ENCODE measurements around the gene NHERF1. TPM values are rescaled to one million over a fixed set of nuclear protein-coding genes. Genes with fewer than 3 reads are reported as not detected.

Gene NHERF1
- total and polyA plus RNA-seq, 2 of the 13 experiments (the other 11 are each of a cell fraction or from before 2014, with no cell fraction given): 169 to 269 TPM

- TF ChIP-seq NFE2L1 (CRISPR knock-in tag; IDR thresholded peaks at IDR 0.05; ENCODE audit: borderline replicate concordance): no peak
- no peak for TF ChIP-seq MED8 (CRISPR knock-in tag; IDR thresholded peaks at IDR 0.05; ENCODE audit: insufficient replicate concordance)
- TF ChIP-seq, protein P1, sequence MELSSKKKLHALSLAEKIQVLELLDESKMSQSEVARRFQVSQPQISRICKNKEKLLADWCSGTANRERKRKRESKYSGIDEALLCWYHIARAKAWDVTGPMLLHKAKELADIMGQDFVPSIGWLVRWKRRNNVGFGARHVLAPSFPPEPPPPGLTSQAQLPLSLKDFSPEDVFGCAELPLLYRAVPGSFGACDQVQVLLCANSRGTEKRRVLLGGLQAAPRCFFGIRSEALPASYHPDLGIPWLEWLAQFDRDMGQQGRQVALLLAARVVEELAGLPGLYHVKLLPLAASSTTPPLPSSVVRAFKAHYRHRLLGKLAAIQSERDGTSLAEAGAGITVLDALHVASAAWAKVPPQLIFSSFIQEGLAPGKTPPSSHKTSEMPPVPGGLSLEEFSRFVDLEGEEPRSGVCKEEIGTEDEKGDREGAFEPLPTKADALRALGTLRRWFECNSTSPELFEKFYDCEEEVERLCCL (CRISPR knock-in tag; IDR thresholded peaks at IDR 0.05; ENCODE audit: borderline replicate concordance): no peak
- no peak for TF ChIP-seq MAFF (IDR thresholded peaks at IDR 0.05; ENCODE audit: low read depth, low read length)
- no peak for TF ChIP-seq EHMT2 (IDR thresholded peaks at IDR 0.05; ENCODE audit: borderline replicate concordance, low read depth, low read length)
- no peak for TF ChIP-seq ZNF207 (IDR thresholded peaks at IDR 0.05; ENCODE audit: borderline replicate concordance)
- peak; percentile 98; the same call in 1 of the 2 replicates for TF ChIP-seq ZNF598 (CRISPR knock-in tag; IDR thresholded peaks at IDR 0.05; ENCODE audit: borderline replicate concordance)
- no peak for TF ChIP-seq TCF7 (IDR thresholded peaks at IDR 0.05; ENCODE audit: low read depth)
- TF ChIP-seq, protein P2, sequence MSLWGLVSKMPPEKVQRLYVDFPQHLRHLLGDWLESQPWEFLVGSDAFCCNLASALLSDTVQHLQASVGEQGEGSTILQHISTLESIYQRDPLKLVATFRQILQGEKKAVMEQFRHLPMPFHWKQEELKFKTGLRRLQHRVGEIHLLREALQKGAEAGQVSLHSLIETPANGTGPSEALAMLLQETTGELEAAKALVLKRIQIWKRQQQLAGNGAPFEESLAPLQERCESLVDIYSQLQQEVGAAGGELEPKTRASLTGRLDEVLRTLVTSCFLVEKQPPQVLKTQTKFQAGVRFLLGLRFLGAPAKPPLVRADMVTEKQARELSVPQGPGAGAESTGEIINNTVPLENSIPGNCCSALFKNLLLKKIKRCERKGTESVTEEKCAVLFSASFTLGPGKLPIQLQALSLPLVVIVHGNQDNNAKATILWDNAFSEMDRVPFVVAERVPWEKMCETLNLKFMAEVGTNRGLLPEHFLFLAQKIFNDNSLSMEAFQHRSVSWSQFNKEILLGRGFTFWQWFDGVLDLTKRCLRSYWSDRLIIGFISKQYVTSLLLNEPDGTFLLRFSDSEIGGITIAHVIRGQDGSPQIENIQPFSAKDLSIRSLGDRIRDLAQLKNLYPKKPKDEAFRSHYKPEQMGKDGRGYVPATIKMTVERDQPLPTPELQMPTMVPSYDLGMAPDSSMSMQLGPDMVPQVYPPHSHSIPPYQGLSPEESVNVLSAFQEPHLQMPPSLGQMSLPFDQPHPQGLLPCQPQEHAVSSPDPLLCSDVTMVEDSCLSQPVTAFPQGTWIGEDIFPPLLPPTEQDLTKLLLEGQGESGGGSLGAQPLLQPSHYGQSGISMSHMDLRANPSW (CRISPR knock-in tag; IDR thresholded peaks at IDR 0.05; ENCODE audit: borderline replicate concordance): no peak
- no peak for TF ChIP-seq ZNF672 (CRISPR knock-in tag; IDR thresholded peaks at IDR 0.05)
- TF ChIP-seq GLMP (CRISPR knock-in tag; IDR thresholded peaks at IDR 0.05; ENCODE audit: borderline replicate concordance): no peak
- TF ChIP-seq RBM22 (optimal IDR thresholded peaks at IDR 0.05; ENCODE audit: low read length): no peak
- no peak for TF ChIP-seq PAWR (CRISPR knock-in tag; IDR thresholded peaks at IDR 0.05; ENCODE audit: borderline replicate concordance)
- TF ChIP-seq, protein P3, sequence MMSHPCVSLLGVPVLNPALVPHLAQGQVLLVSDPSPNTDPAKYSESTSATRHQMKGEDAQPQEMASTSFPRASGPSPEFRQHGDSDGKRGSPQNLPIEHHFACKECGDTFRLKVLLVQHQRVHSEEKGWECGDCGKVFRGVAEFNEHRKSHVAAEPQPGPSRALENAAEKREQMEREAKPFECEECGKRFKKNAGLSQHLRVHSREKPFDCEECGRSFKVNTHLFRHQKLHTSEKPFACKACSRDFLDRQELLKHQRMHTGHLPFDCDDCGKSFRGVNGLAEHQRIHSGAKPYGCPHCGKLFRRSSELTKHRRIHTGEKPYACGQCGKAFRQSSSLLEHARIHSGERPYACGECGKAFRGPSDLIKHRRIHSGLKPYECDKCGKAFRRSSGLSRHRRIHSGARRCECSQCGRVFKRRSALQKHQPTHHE (CRISPR knock-in tag; IDR thresholded peaks at IDR 0.05; ENCODE audit: borderline replicate concordance): 0 out of 2 replicates have a peak, but pooled peaks have one; percentile 30
- TF ChIP-seq MZF1 (CRISPR knock-in tag; IDR thresholded peaks at IDR 0.05; ENCODE audit: borderline replicate concordance): no peak
- TF ChIP-seq ATF4 (CRISPR knock-in tag; IDR thresholded peaks at IDR 0.05): no peak
- no peak for TF ChIP-seq HDAC6 (IDR thresholded peaks at IDR 0.05; ENCODE audit: low read depth, low read length)
- no peak for TF ChIP-seq ZSCAN29 (CRISPR knock-in tag; conservative IDR thresholded peaks at IDR 0.05)
Observed at GRCh38 chr17:74744714-74745547, 3.5 kb upstream of the NHERF1 start (continued).
